NCI-H1694 treated with DMSO at 0.1 percent for 48 hours (cell line): Measurements from ENCODE around the gene TIMM17B.

Experiments used
- DNase-seq: peaks from one replicate; lab custom pipeline; 2025; lab: John Stamatoyannopoulos, UW

TIMM17B gene

GRCh38 chrX:48918643-48919340 lies 21.2 kb upstream of the TIMM17B start, which contains the start of gene PIM2:
Gene PIM2, minus strand, starts transcription at chrX:48919024. Its CDS starts 190 bp downstream, at chrX:48918834.
- DNase-seq: peak; percentile 97

GRCh38 chrX:48918301-48918642 lies 20.7 kb upstream of the TIMM17B start:
- DNase-seq: no peak

GRCh38 chrX:48917139-48918001 lies 19.8 kb upstream of the TIMM17B start:
- peak; percentile 91 for DNase-seq

- no peak for DNase-seq
These were observed 17.3 kb upstream of the TIMM17B start for GRCh38 chrX:48914593-48915493.

GRCh38 chrX:48913605-48914366 lies 16.2 kb upstream of the TIMM17B start:
- no peak for DNase-seq

GRCh38 chrX:48911412-48912182 lies 14.0 kb upstream of the TIMM17B start, which contains the start of gene SLC35A2:
Gene SLC35A2, minus strand, starts transcription at chrX:48911646. Its CDS starts 10 bp downstream, at chrX:48911636.
- DNase-seq: peak; percentile 78

GRCh38 chrX:48910926-48911411 lies 13.4 kb upstream of the TIMM17B start:
- no peak for DNase-seq

- no peak for DNase-seq
These were observed 12.2 kb upstream of the TIMM17B start for GRCh38 chrX:48909703-48910294.

- DNase-seq: no peak
These were observed 11.0 kb upstream of the TIMM17B start for GRCh38 chrX:48908600-48908999.

GRCh38 chrX:48905090-48905790 lies 7.7 kb upstream of the TIMM17B start:
- DNase-seq: no peak

- DNase-seq: no peak
These were observed 7.1 kb upstream of the TIMM17B start for GRCh38 chrX:48904626-48905025.

GRCh38 chrX:48904180-48904579 lies 6.6 kb upstream of the TIMM17B start:
- DNase-seq: no peak

GRCh38 chrX:48903290-48903689 lies 5.7 kb upstream of the TIMM17B start:
- no peak for DNase-seq

- no peak for DNase-seq
These were observed 5.2 kb upstream of the TIMM17B start for GRCh38 chrX:48902776-48903175.

- no peak for DNase-seq
These were observed 4.6 kb upstream of the TIMM17B start for GRCh38 chrX:48902135-48902534.

- DNase-seq: no peak
These were observed 3.5 kb upstream of the TIMM17B start for GRCh38 chrX:48901069-48901468.

GRCh38 chrX:48899078-48899410 lies 1.5 kb upstream of the TIMM17B start:
- no peak for DNase-seq

- DNase-seq: peak; percentile 40
These were observed 377 bp downstream of the TIMM17B start for GRCh38 chrX:48897157-48897624.

GRCh38 chrX:48896611-48897011 lies 957 bp downstream of the TIMM17B start:
- no peak for DNase-seq
